G401.6 (cell line): Measurements from ENCODE around the gene TCTN2.

Source experiments
- FAIRE-seq: peaks from 2 replicates; lab custom pipeline; 2012; peaks lifted over from hg19 to GRCh38; lab: Jason Lieb, UNC

Gene TCTN2

GRCh38 chr12:123686636-123687190, 15.8 kb downstream of the TCTN2 start:
- FAIRE-seq = no peak

- no peak for FAIRE-seq
These were observed 19.4 kb downstream of the TCTN2 start for GRCh38 chr12:123690191-123690840.

- no peak for FAIRE-seq
These were observed 25.3 kb downstream of the TCTN2 start for GRCh38 chr12:123696207-123696606.

GRCh38 chr12:123696646-123697045, 25.7 kb downstream of the TCTN2 start:
- no peak for FAIRE-seq

- no peak for FAIRE-seq
These were observed 35.0 kb downstream of the TCTN2 start for GRCh38 chr12:123705935-123706334.

GRCh38 chr12:123707466-123707865, 36.6 kb downstream of the TCTN2 start:
- no peak for FAIRE-seq

- FAIRE-seq = no peak
These were observed 41.9 kb downstream of the TCTN2 start for GRCh38 chr12:123712780-123713319.

GRCh38 chr12:123713398-123713797, 42.5 kb downstream of the TCTN2 start:
- FAIRE-seq = no peak

- no peak for FAIRE-seq
These were observed 43.1 kb downstream of the TCTN2 start for GRCh38 chr12:123713823-123714585.

- FAIRE-seq = no peak
These were observed 44.3 kb downstream of the TCTN2 start for GRCh38 chr12:123715195-123715594.

- no peak for FAIRE-seq
These were observed 46.4 kb downstream of the TCTN2 start for GRCh38 chr12:123717350-123717749.

GRCh38 chr12:123720141-123720814, 49.4 kb downstream of the TCTN2 start:
- no peak for FAIRE-seq

GRCh38 chr12:123721245-123721644, 50.3 kb downstream of the TCTN2 start:
- no peak for FAIRE-seq

- no peak for FAIRE-seq
These were observed 52.1 kb downstream of the TCTN2 start for GRCh38 chr12:123723011-123723410.

- no peak for FAIRE-seq
These were observed 52.9 kb downstream of the TCTN2 start for GRCh38 chr12:123723765-123724164.

GRCh38 chr12:123726244-123726643, 55.3 kb downstream of the TCTN2 start:
- FAIRE-seq = no peak

- FAIRE-seq = no peak
These were observed 56.0 kb downstream of the TCTN2 start for GRCh38 chr12:123726962-123727361.

- no peak for FAIRE-seq
These were observed 57.0 kb downstream of the TCTN2 start for GRCh38 chr12:123727878-123728277.

- no peak for FAIRE-seq
These were observed 60.7 kb downstream of the TCTN2 start for GRCh38 chr12:123731596-123731995.

- no peak for FAIRE-seq
These were observed 61.3 kb downstream of the TCTN2 start for GRCh38 chr12:123732251-123732650.

GRCh38 chr12:123733229-123733628, 62.3 kb downstream of the TCTN2 start:
- FAIRE-seq = no peak

- no peak for FAIRE-seq
These were observed 63.4 kb downstream of the TCTN2 start for GRCh38 chr12:123734268-123734667.
